CD4-positive, alpha-beta T cell treated with Interferon alpha-2 for 1 hour (primary cell): ENCODE results near the gene MEF2C.
A peak's percentile ranks its signal among the peaks of the same experiment; 100 is the strongest.

Source experiments
- DNase-seq, 2 donors: peaks; one replicate each; pipeline ENCODE4 v3.0.0-alpha.2; 2020 to 2022

Gene MEF2C

DNA sequence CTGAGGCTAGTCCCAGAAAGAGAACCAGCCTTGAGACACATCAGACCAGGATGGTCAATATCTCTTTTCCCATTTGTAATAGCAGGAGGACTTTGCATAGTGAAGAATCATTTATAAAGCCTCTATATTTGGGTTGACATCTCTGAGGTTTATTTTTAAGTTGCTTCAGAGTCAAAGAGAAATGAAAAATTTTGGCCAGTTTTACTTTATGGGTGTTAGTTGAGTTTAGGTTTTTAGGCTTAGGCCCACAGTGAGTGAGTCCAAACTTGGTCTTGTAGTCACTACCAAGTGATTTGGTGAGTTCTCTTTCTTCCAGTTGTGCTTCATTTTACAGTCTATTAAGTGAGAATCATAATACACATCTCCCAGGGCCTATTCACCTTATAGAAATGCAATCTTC, 5.3 kb upstream of the MEF2C start:
- DNase-seq: no peak

DNA sequence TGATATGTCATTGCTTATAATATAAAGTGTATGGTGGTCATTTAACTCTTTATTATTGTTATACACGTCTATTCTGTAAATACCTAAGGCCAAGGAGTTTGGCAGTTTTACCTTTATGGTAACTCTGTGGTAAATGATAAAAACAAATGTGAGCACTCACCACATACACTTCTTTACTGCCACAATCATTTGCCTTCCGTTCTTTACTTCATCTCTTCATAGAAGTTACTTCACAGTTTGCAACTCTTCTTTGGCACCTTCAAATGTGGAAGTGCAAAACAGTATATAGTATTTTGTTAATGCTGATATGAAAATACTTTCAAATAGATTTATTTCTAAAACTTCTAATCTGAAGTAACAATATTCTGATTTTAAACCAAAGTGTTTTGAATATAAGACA, 4.4 kb upstream of the MEF2C start:
- no peak for DNase-seq

DNA sequence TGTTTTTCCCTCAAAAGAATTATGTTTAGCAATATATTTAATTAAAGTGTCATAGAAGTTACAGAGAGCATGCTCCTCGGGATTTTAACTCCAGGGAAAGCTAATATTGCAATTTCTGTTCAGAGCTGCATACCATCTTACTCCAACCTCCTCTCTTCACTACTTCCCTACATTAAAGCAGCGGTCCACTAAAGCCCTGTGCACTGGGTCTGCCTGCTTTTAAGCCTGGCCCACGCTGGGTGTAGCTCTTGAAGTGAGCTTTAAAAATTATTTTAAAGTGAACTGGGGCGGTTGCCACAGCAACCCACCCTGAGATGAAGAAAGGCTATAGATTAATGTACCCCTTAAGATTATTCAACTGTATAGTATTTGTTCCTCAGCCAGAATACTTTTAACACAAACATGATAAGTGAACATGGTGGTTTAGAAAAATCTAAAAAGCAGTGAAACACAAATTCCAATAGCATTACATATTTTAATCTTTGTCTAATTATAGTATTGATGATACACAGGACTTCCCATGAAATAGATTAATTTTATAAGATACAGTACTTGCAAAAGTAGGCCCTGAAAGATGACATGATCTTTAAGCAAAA, 3.9 kb upstream of the MEF2C start:
- DNase-seq: no peak

DNA sequence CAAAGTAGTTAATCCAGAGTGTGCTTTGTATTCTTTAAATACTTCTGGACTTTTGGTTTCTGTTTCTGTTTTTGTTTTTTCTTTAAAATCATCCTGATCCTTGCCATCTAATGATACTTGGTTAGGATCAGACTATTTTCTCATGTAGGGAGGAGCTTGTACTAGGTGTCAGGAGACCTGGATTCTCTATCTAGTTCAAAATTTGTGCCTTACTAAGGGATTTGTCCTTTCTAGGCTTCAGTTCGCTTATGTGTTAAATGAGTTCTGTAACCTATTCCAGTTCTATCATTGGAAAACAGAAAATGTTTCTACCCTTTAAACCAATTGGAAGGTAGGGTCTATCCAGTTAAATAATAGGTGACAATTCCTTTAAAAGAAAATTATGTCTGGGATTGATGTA, 3.3 kb upstream of the MEF2C start:
- DNase-seq: no peak

DNA sequence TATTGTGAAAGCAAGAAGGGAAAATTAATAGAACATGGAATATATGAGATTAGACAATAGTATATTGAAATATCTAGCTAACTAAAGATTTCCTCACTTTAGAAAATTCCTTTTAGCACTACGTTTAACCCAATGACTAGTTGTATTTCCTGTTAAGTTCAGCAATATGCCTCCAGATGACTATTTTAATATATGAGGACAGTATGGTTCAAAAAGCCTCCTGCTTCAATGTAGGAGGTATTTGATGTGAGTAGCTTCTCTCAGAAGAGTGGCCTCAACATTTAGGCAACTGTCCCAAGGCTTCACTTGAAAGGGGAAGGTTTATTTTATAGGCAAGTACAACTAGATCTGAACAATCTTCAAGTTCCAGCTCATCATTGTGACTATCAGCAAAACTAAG, 2.0 kb upstream of the MEF2C start:
- DNase-seq: no peak

DNA sequence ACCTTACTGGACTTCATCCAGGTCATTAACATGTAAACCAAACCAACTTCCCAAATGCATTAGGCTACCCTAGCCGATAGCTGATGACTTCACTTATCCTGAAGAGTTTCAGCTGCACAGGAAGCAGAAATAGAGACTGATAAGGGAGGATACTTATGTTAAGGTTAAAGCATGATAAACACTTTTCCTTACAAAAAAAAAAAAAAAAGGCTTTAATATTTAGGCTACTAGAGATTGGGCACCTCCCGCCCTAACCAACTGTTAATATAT, 1.6 kb upstream of the MEF2C start:
- DNase-seq: no peak

DNA sequence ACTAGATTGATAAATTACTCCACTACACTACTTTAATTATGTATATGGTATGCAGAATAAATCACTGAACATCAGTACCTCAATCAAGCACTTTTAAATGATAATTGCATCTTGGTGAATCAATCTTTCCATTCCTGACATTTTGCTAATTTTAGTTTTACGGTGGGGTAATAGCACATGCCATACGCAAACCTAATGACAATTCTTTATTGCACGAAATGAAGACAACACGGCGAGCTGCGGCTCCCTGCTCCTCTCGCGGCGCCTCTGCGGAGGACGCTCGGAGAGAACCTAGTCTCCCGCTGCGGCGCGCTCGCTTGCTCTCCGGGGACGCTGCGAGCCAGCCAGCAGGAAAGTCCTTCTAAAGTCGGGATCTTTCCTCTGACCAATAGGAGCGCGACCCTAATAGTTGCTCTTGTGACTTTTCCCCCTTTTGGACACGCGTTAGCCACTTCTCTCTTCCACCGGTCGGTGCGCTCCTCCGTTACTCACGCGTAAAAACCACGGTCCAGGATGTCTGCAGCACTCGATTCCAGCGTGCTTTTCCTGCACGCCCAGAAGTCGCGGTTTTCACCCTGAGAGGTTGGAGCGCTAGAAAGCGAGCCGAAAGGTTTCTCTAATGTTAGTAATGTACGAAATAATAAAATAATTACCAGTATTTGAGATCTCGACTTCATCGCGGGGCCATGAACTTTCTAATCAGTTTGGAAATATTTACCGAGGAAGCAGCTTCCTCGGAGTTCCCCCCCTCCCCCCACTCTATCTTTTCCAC, 1.0 kb upstream of the MEF2C start:
- DNase-seq: peak in 1 of 2 donors; percentile 29

DNA sequence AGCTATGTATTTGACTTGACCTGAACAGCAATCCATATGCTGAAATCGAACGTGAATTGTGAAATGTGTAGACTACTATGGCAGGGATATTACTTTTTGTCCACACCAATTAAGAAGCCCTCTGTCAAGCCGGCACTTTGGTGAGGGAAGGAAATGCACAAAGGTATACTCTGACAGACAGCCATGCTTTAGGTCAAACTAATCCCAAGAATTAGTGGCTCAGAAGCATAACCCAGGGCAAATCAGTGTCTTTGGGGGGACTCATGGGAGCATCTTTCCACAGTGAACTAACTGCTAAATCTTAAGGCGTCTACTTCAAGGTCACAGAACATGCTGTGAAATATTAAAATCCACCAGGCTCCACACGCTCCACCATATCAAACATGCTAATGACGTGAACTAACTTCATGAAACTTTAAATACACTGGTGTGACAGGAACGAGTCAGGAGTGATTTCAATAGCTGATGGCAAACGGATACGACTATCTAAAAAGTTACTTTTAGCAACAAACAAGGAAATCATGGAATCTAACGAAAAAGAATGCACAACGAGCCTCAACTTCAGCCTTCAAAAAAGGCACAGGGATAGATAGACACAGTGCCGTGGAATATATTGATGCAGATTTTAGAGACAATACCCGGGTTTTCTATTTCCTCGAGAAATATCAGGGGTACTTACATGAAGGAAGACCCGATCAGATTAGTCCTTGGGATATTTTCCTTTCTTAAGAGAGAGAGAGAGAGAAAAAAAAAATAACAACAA, 527 bp downstream of the MEF2C start:
- no peak for DNase-seq

DNA sequence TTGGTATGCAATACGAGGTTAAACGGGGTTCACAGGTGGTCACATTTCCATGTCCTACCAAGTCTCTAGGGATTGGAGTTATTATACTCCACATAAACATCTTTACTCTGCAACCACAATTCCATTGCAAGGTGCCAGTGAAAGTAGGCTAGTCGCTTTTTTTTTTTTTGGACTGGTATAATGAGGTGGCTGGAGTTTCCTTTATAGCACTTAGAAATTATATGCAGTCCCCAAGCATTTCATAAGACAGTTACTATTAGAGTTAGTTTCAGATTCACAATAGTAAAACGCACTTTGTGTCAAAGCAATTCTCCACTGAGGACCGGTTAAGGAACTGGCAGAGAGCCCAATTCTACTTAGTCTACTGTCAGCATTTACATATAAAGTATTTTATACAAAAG, 1.4 kb downstream of the MEF2C start:
- DNase-seq: no peak

DNA sequence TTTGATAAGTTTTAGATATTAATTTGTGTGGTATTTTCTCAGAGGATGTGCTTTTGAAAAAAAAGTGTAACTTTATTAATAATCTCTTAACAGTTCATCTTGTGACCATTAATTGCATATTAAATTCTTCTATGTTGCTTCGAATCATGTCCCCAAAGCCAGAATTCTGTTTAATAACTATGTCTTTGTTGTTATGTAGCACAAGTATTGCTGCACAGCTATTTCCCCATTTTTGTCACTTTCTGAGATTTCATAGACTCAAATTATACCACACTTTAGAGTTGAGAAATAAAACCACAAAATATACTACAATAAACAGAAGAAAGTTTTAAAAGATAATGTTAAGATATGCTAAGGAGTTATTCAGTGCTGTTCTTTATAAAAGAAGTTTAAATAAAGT, 2.8 kb downstream of the MEF2C start:
- DNase-seq: no peak

DNA sequence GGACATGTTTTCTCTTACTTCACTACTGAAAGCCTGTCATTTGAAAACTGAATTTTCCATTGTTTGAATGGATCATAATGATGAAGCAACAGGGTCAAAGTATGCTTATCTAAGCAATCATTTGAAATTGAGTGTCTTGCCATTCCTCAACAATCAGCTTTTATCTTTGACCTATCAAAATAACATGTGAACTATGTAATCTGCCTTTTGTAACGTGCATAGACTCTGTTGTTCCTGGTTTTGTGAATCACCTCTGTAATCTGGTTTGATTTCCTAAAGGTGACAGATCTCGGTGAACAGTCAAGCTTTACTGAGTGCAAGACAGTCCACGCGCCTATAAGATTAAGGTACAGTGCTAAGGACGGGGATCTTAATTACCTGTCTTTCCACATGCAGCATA, 3.3 kb downstream of the MEF2C start:
- no peak for DNase-seq

DNA sequence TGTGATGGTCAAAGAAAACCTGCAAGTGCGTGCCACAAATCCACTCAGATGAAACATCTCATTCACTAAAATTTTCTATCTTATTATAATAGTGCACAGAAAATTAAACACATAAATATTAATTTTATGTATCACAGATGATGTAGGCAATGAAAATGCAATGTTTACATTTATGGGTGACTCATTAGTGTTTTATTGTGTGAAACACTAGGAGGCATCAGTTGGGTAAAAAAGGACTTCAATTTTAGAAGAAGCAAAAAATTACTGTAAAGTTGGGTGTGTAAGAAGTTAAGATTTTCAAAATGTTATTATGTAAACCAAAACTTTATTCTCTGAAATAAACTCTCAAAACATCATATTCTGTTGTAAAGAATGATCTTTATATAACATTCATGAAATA, 4.0 kb downstream of the MEF2C start:
- DNase-seq: no peak

DNA sequence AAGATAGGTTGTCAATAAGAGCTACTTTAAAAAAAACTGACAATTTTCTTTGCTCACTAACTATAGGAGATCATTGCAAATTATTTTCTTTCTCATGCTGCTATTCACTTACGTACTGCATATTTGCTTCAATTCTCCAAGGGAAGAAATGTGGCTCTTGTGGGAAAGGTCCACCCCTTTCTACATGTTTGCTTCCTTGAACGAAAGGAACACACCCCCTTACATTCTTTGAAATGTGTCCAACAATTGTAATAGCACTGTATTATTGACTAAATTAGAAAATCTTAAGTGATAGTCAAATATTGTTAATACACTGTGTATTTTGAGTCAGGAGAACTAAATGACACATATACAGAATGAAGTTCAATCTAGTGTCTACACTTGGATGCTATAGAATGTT, 5.2 kb downstream of the MEF2C start:
- no peak for DNase-seq

DNA sequence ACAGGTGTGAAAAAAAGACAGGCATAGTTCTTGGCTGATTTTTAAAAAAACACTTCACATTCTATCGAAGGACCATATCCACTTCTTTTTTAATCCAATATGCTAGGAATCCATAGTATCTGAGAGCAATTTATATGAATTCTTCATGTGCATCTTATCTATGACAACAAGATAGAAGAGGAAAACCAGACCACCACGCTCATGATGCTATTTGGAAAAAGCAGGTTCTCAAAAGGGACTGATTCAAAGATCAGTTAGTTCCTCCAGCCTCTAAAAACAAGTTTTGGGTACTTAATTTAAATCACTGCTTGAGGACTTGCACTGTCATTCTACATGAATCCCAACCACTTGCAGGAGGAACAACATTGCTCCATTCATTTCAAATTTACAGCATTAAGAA, 6.3 kb downstream of the MEF2C start:
- DNase-seq: no peak

DNA sequence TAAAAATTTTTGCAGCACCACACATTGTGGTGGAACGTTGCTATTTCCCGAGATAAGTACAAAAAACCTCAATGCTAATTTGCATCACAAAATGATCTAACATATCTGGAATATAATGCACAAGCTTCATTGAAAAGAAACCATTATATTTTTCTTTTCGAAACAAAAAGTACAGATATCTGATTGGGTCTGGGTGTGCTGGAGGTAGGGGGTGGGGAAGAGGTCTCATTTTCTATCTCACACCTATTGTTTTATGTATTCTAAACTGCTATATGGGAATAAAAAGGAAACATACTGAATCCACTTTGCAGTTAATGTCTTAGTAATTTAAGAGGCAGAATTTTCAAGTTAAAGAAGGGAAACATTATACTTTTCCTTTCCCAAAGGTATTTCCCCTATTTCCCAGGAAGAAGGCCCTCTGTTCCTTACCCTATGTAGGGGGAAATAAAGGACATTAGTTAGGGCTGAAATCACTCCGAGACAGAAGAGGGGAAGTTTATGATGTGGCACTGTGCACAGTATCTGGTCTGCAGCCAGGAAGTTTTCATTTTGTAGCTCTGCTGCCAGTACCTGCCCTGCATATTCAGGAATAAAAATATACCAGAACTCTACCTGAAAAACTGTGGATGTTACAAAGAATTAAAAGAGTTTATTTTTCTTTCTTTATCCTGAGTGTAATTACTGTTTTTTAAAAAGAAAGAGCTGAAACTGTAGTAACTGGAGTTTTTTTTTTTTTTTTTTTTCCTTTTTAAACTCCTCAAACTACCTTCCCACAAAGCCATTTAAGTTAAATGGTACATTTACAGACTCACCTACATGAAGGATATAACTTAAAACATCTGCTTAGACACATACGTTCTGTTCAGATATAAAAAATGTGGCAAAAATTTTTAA, 7.4 kb downstream of the MEF2C start:
- no peak for DNase-seq

DNA sequence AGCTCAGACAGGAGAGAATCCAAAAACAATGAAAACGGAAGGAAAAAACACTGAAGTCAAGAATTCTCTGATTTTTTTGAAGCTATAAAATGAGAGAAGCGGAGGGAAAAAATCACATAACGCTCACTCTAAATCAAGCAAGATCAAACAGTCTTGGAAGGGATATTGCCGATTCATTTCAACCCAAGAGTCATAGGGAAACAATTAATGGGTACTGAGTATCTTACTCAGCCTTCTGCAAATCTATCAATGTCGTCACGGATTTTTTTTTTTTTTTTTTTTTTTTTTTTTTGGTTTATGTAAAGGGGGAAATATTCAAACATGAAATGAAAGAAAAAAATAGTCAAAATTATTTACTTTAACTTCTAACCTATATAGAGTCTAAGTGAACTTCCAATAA, 9.5 kb downstream of the MEF2C start:
- DNase-seq: no peak

DNA sequence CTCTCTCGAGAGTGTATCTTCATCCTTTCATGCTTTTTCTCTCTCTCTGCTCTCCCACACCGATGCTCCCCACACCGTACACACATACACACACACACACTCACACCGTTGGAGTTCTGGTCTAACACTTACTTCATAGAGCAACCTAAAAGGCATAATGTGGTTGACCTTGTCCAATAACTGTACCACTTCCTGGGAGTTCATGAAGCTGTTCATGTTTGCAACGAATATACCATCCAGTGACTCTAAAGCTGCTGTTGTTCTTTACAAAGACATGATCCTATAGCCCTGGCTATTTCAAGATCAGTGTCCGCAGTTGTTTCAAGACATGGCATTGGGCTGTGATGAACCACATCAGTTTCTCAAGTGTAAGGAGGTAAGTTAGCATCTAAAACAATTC, 10.0 kb downstream of the MEF2C start:
- DNase-seq: no peak

DNA sequence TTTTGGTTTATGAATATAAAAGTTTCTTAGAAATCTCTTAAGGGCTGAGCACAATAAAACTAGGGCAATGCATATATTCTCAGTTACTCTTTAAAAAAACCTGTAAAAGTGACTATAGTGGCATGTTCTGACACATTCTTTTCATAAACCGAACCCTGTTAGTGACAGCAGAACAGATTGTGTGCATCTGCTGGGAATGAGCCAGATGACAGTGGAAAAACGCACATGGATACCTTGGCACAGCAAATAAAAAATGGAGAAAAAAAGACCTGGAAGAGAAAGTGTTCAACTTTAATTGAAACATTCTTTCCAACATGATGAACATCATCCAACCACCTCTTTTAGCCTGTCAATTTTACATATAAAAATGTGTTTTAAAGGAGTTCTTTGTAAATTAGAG, 12.7 kb downstream of the MEF2C start:
- DNase-seq: no peak

DNA sequence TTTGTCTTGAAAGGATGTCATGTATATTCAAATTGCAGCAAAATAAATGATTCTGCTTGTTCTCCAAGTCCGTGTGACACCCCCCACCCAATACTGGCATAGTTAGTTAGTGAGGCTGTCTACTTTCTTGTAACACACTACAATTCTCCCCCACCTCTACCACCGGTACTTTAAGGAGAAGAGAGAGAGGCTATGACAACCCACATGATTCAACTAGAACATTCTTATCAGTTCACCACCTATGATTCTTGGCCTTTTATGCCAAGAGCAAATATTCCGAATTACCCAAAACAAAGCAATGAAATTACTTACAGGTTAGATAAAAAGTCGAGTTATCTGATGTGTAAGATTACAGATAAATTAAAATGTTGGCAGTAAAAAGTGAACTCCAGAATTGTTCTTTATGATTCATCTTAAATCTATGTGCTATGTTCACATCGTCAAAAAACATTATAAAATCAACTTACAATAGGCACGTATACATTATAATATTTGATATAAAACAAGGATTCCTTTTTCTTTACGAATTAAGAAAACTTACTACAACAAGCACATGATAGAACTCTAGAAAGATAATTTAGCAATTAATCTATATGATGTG, 14.4 kb downstream of the MEF2C start:
- DNase-seq: no peak

DNA sequence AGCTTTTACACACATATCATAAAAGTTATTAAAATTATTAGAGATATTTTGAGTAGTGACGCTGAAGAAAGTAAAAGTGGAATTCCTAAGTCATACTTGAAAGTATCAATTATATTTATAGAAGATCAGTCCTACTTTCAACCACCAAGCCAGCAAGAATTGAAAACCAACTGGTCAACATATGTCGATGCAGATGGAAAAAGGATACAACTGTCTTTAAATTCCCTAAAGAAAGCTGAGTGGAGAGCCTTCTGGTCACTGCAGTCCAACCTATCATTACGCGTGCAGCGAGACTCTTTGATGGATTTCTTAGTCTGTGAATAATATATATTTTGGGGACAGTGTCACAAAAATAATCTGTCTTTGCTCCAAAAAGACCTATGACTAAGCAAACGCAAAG, 15.3 kb downstream of the MEF2C start:
- no peak for DNase-seq

DNA sequence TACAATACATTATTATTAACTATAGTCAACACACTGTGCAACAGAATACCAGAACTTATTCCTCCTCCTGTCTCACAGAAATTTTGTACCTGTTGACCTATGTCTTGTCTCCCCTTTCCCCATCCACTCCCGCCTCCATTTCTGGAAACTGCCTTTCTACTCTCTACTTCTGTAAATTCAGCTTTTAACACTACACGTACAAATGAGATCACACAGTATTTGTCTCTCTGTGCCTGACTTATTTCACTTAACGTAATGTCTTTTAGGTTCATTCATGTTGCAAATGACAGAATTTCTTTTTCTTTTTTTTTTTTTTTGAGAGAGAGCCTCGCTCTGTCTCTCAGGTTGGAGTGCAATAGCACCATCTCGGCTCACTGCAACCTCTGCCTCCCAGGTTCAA, 19.5 kb downstream of the MEF2C start:
- no peak for DNase-seq

DNA sequence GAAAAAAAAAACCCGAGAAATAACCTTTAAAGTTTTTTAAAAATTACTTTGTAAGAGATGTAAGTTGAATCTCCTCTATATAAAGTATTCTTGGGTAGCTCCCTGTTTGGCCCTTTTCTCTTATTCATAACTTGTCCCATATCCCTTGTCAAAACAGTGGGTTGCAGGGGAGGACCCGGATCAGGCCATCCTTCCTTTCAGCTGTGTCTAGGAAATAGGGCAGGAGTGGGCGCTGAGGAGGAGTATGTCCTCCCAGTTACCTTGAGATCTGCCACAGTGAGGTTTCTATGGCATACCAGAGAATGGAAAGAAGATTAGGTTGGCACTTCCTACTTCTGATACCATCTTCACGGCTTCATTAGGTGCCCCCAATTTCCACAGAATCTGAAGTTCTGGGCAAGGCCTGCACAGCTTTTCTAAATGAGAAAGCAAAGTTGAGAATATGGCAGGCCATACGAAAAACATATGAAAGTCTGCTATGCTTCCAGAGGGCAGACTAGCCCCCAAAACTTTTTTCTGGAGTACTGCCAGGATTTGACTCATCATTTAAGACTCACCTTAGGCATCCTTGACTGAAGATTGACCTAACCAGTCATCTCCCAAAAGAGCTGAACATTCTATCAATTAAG, 20.3 kb downstream of the MEF2C start:
- no peak for DNase-seq

DNA sequence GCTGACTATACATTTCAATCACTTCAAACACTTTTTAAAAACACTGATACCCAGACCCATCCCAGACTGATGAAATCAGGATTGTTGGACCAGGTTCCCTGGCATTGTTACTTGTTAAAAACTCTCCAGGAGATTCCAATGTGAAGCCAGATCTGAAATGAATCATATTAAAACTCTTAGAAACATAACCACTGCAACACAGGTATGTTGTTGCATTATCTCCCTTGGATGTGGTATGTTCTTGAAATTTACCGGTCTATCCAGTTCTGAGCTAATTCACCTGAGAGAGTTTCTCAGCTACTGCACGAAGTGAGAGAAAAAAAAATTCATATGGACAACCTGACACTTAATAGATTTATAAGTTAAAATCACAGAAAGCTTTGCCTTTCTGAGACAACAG, 21.8 kb downstream of the MEF2C start:
- no peak for DNase-seq
